GM19463 (cell line): ENCODE data around the gene CENPE.

ENCODE experiments used
- ATAC-seq: cut with Tn5 transposase; IDR thresholded peaks from one replicate; pipeline ENCODE4 v1.9.1; 2021; ENCODE audit warnings: mild to moderate bottlenecking, moderate library complexity; ENCODE audit not compliant: unreplicated experiment

The CENPE gene

GRCh38 chr4:103126126-103126525, 72.0 kb downstream of the CENPE start:
- ATAC-seq: no peak

DNA sequence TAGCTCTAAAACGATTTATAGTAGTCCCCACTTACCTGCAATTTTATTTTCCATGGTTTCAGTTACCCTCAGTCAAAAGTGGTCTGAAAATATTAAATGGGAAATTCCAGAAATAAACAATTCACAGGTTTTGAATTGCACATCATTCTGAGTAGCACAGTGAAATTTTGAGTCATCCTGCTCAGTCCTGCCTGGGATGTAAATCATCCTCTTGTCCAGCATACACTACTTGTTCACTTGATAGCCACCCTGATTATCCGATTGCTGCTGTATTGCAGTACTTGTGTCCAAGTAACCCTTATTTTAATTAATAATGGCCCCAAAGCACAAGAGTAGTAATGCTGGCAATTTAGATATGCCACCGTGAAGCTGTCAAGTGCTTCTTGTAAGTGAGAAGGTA, 75.0 kb downstream of the CENPE start:
- no peak for ATAC-seq

GRCh38 chr4:103118166-103118565, 80.0 kb downstream of the CENPE start:
- ATAC-seq: no peak

- no peak for ATAC-seq
Measured at GRCh38 chr4:103111598-103111997, 86.5 kb downstream of the CENPE start.

DNA sequence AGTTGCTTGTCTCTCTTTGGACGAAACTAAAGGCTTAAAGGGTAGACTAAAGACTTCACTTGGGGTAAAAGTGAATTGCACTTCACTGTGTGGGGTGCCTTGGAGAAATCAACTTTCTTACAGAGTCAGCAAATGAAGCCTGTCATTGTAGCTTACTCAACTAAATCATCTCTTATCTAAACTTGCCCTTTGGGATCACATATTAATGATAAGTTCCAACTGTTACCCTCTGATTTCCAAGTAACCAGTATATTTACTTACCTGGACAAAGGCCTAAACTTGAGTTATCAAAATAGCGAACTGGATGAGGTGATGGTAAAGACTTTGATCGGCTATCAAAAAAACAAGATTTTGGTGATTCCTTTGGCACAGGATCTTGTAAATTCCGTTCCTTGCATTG, 89.6 kb downstream of the CENPE start:
- ATAC-seq: no peak

DNA sequence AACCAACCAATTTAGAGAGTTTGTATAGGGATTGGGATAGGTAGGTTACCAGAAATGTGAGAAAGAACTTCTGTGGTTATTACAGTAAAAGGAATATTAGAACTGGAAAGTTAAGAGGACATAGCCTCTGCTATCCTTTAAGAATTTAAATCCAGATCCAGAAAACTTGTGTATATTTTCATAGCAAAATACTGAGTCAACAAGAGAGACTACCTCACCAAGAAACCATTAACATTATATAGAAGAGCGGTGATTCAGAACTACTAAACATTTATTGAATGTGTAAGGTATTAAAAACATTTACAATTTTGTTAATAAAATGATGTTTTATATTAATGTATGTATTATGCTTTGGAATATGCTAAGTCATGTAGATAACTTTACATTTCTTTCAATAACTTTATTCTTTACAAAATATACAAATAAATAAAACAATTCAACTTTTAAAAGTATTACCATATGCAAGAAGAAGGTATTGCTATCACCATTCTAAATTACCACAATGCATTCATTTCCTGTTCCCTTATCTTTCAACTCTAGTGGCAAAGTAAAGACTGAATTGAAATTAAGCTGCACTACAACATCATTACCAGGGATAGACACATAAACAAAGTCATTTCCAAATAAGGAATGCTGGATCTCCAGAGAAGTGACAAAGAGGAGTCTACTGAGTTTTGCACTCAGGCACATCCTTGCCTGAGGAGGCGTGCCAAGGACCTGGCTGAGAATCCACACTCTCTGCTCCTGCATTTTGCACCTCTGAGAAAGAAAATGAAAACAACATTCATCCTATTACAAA, 92.4 kb downstream of the CENPE start:
- no peak for ATAC-seq

- ATAC-seq: no peak
Measured at GRCh38 chr4:103104886-103105285, 93.3 kb downstream of the CENPE start.

GRCh38 chr4:103100691-103101090, 97.5 kb downstream of the CENPE start:
- ATAC-seq: no peak

- peak; percentile 94 for ATAC-seq
Measured at GRCh38 chr4:103099691-103100392, 98.3 kb downstream of the CENPE start, which contains the start of gene BDH2. Gene BDH2 (minus strand): TSS chr4:103099834. CDS start chr4:103096254, 3,580 bp downstream.

DNA sequence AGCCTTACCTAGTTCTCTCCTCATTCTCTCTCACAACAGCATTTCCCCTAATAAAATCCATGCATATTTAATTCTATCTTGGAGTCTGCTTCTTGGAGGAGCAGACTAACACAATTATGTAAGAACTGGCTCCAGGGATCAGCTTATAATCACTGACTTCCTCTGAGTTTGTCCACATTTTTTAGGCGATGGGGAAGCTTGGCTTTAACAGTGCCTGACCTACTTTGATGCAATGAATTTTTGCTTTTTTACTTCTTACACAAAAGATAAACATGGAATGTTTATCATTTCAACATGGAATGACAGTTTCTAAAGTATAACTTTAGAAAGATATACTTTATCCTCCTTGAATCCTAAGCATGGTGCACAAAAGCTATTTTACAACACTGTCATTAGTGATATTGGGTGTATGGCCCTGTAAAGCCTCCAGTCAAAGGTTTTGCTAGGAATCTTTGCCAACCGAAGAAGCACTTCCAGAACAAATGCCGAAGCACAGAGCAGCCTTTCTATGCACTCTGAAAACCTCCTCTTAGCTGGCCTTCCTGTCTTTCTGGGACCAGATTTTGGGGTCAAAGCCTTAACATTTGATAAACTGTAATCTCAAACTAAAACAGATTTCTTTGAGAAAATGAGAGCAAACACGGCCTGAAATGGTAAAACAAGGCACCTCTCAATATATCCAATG, 99.2 kb downstream of the CENPE start:
- no peak for ATAC-seq

- ATAC-seq: no peak
Measured at GRCh38 chr4:103098341-103098740, 99.8 kb downstream of the CENPE start.

DNA sequence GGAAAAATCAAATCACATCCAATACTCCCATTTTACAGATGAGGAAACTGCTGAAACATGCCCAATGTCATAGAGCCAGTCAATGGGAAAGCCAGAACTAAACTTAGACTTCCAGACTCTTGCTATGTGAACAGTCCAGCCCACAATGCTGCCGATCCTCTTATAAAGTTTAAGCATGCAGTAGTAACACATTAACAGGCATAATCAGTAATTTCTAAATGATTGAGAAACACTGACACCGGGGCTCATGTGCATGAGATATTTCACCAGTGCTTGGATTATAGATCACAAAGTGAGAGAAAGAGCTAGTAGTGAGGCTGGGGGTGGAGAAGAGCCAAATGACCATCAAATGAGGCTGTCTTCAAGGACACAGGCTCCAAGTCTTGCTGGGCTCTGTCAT, 101.0 kb downstream of the CENPE start:
- ATAC-seq: no peak

- no peak for ATAC-seq
Measured at GRCh38 chr4:103095080-103095479, 103.1 kb downstream of the CENPE start.

GRCh38 chr4:103092245-103092644, 105.9 kb downstream of the CENPE start:
- no peak for ATAC-seq

DNA sequence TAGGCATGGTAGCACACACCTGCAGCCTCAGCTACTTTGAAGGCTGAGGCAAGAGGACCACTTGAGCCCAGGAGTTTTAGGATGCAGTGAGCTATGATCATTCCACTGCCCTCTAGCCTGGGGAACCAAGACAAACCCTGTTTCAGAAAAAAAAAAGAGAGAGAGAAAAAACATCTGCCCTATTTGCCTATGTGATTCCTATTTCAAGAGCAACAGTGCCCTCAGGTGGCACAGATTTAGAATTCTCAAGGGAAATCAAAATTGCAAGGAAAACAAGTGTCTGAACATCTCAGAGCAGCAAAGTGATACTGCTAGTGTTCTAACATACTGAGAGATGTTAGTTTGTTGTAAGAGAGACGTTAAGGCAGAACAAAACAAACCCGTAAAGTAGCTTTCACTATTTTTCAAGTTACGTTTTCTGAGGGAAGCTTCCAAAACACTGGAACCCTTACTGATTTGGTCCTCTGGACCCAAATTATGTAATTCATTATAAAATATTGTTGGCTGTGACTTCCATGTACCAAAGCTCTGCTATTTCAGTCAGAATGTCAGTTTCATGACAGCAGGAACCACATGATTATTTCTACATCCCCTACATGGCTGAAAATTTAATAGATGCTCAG, 106.4 kb downstream of the CENPE start:
- ATAC-seq: peak; percentile 80

DNA sequence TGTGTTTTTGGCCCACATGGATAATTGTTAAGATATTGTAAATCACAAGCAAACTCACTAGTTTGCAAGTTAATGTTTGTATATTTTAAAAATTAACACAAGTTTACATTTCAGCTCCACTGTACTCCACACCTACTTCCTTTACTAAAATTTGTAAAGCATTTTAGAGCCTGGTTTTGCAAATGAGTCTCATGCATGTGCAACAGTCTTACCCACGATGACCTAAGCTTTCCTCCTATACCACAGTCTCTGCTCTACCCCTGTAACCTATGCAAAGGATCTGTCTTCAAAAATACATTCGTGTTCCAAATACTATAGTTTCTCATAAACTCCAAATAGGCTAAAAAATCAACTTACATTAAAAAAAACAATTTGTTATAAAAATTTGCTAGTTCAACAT, 108.7 kb downstream of the CENPE start:
- no peak for ATAC-seq

DNA sequence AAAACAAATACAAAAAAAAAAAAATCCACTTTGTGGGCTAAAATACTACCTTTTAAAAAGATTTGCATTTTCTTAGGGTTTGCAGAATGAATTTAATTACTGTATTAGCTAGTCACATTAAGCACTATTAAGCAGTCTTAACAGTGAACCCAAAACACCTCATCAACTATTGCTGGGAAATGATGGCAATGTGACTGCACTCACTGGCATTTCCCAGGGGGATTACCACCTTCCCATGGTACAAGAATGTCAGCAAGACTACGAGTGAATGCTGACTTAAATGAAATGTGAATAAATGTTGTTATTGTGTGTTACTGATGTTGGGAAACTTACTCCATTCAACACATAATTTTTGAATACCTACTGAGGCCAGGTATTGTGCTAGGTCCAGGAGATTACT, 111.6 kb downstream of the CENPE start:
- ATAC-seq: no peak

DNA sequence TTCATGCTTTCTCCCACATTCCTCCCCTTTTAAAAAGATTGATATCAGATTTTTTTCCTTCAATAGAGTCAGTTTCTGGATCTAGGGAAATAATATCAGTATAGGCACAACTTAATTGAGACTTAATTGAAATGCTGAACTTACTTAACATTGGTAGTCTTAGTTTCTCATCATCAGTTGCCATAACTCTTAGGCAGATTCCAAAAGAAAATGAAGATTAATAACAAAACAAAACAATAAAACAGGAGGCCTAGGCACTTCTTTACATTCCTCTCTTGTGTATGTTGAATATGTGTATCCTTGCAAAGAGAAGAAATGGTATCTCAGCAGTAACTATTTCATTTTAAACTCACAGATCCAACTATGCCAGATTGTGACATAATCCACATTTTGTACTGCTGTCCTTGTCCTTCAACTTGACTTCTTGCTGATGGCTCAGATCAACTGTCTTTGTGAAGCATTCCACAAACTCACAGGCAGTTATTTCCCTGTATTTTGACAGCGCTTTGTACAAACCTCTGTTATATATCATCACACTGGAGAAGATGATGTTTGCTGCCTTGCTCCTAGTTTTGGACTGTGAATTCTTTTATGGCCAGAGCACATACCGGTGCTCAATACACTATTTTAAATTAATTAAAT, 112.5 kb downstream of the CENPE start:
- ATAC-seq: no peak

GRCh38 chr4:103079621-103080020, 118.5 kb downstream of the CENPE start:
- ATAC-seq: no peak

DNA sequence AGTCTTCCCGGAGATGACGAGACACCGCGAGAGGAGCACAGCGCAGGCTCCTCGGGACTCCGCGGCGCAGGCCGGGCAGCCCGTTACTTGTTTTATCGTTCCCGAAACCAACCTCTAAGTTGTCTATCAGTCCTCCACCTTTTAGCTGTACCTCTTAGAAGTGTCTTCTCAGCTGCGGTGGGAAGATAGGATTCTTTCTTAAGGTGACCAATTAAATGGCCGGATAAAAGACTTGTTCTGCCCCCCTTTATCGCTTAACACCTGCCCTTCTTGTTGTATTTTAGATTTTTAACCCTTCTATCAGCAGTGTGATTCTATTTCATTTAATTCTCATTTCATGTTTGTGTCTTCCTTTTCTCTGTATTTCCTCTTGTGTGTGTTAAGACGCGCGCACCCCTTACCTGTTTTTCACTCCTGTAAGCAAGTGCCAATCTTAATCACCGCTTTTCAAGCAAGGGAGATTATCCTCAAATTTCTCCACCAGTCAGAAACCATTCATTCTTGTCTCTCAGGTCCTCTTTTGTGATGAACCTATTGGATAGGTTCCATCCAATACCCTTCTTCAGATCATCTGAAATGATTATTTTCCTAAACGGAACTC, 121.3 kb downstream of the CENPE start, which contains the start of gene SLC9B2:
SLC9B2 (minus strand) TSS at position 15 of the 601 bp plus-strand sequence. CDS start 9,211 bp downstream, outside the sequence.
- peak; percentile 43 for ATAC-seq
